GM19328 (cell line): ENCODE measurements around the gene ABHD6.
"Not testable (repeated sequence)": the region's sequence is repeated elsewhere in the genome, so short reads cannot be mapped to it uniquely, and the experiment has no call there.

Source experiments
- ATAC-seq: cut with Tn5 transposase; IDR thresholded peaks from one replicate; pipeline ENCODE4 v1.9.1; 2021; ENCODE audit warnings: mild to moderate bottlenecking, moderate library complexity; ENCODE audit not compliant: unreplicated experiment

Gene ABHD6

GRCh38 chr3:58271901-58272501, 34.4 kb downstream of the ABHD6 start:
- ATAC-seq, result no peak

- no peak for ATAC-seq
These were observed 35.3 kb downstream of the ABHD6 start for GRCh38 chr3:58272891-58273290.

GRCh38 chr3:58273362-58273761, 35.8 kb downstream of the ABHD6 start:
- not testable (repeated sequence) for ATAC-seq

- ATAC-seq, result no peak
These were observed 36.5 kb downstream of the ABHD6 start for GRCh38 chr3:58274027-58274614.

- ATAC-seq, result no peak
These were observed 43.5 kb downstream of the ABHD6 start for GRCh38 chr3:58281069-58281468.

GRCh38 chr3:58285334-58285733, 47.7 kb downstream of the ABHD6 start:
- ATAC-seq, result no peak

GRCh38 chr3:58287354-58287753, 49.8 kb downstream of the ABHD6 start:
- no peak for ATAC-seq

- ATAC-seq, result no peak
These were observed 50.6 kb downstream of the ABHD6 start for GRCh38 chr3:58288011-58288728.

- ATAC-seq, result not testable (repeated sequence)
These were observed 51.5 kb downstream of the ABHD6 start for GRCh38 chr3:58288964-58289613.

GRCh38 chr3:58290446-58290845, 52.9 kb downstream of the ABHD6 start:
- ATAC-seq, result not testable (repeated sequence)

GRCh38 chr3:58291671-58292338, 54.2 kb downstream of the ABHD6 start:
- ATAC-seq, result no peak

GRCh38 chr3:58292866-58293265, 55.3 kb downstream of the ABHD6 start:
- ATAC-seq, result no peak

GRCh38 chr3:58293516-58293915, 55.9 kb downstream of the ABHD6 start:
- no peak for ATAC-seq

- no peak for ATAC-seq
These were observed 58.7 kb downstream of the ABHD6 start for GRCh38 chr3:58296269-58296668.

- no peak for ATAC-seq
These were observed 59.3 kb downstream of the ABHD6 start for GRCh38 chr3:58296843-58297242.

- no peak for ATAC-seq
These were observed 60.6 kb downstream of the ABHD6 start for GRCh38 chr3:58298190-58298589.

GRCh38 chr3:58299075-58299474, 61.5 kb downstream of the ABHD6 start:
- ATAC-seq, result no peak

GRCh38 chr3:58299839-58300516, 62.4 kb downstream of the ABHD6 start:
- ATAC-seq, result no peak

GRCh38 chr3:58305882-58306711, 68.5 kb downstream of the ABHD6 start, which contains the start of the genes HTD2 and RPP14:
HTD2 (plus strand) TSS chr3:58306520; CDS start chr3:58317614, 11,094 bp downstream.
RPP14 (plus strand) TSS chr3:58306245; CDS start chr3:58310330, 4,085 bp downstream.
- ATAC-seq, result peak; percentile 82
